Nephron (organoid): Measurements from ENCODE around the gene COL13A1.
A peak's percentile ranks its signal among the peaks of the same experiment; 100 is the strongest.

ENCODE experiments used
- H3K27ac Mint-ChIP-seq, 3 experiments: 2 replicates each; pipeline ENCODE4 v1.8.0; 2020; ENCODE audit warnings: mixed read lengths in 3 of 3, mild to moderate bottlenecking in 2 of 3, moderate library complexity in 1 of 3
- H3K27me3 Mint-ChIP-seq: 2 replicates; pipeline ENCODE4 v1.8.0; 2021; ENCODE audit warnings: low read depth, mild to moderate bottlenecking, moderate library complexity, mixed read lengths
- H3K36me3 Mint-ChIP-seq: 2 replicates; pipeline ENCODE4 v1.8.0; 2020; ENCODE audit warnings: low read depth, mixed read lengths
- H3K4me1 Mint-ChIP-seq: 2 replicates; pipeline ENCODE4 v1.8.0; 2020; ENCODE audit warnings: mixed read lengths
- H3K4me3 Mint-ChIP-seq, 3 experiments: 2 replicates each; pipeline ENCODE4 v1.8.0; 2020; ENCODE audit warnings: mild to moderate bottlenecking in 3 of 3, mixed read lengths in 3 of 3, moderate library complexity in 2 of 3
- H3K9me3 Mint-ChIP-seq: 2 replicates; pipeline ENCODE4 v1.8.0; 2020; ENCODE audit warnings: mixed read lengths
- TF ChIP-seq, protein P1 (sequence below), 3 experiments: fragments of 200-600 bp; sonication (generic); IDR thresholded peaks; one replicate each; pipeline ENCODE4 v1.5.0; 2021; ENCODE audit warnings: antibody characterized with exemption in 3 of 3; ENCODE audit not compliant: unreplicated experiment in 3 of 3

The COL13A1 gene

DNA sequence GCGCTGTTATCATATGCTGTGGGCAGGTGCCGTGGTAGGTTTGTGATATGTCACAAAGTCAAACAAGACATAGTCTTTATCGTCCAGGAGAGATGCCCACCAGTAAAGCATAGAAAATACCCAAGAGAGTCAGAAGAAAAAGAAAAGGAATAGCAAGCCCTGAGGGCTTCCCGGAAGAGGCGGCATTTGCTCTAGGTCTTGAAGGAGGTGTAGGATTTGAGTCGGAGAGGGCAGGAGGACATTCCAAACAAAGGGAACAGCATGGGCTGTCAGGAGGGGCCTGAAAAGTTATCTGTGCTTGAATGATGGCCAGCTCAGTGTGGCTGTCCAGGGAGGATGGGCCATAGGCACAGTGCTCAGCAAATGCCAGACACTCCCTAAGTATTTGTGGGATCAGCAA, 42.2 kb downstream of the COL13A1 start:
- H3K36me3 Mint-ChIP-seq = no peaks in the 10 kb centered on the region
- H3K4me3 Mint-ChIP-seq = no peak overlapping the region
- H3K27me3 Mint-ChIP-seq = peaks cover 8% of the 10 kb centered on the region
- H3K27ac Mint-ChIP-seq = no peak overlapping the region
- peaks cover 62% of the 10 kb centered on the region for H3K4me1 Mint-ChIP-seq
- H3K9me3 Mint-ChIP-seq = no peaks in the 10 kb centered on the region
- TF ChIP-seq, protein P1, sequence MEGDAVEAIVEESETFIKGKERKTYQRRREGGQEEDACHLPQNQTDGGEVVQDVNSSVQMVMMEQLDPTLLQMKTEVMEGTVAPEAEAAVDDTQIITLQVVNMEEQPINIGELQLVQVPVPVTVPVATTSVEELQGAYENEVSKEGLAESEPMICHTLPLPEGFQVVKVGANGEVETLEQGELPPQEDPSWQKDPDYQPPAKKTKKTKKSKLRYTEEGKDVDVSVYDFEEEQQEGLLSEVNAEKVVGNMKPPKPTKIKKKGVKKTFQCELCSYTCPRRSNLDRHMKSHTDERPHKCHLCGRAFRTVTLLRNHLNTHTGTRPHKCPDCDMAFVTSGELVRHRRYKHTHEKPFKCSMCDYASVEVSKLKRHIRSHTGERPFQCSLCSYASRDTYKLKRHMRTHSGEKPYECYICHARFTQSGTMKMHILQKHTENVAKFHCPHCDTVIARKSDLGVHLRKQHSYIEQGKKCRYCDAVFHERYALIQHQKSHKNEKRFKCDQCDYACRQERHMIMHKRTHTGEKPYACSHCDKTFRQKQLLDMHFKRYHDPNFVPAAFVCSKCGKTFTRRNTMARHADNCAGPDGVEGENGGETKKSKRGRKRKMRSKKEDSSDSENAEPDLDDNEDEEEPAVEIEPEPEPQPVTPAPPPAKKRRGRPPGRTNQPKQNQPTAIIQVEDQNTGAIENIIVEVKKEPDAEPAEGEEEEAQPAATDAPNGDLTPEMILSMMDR (IDR thresholded peaks at IDR 0.05; ENCODE audit: unreplicated experiment in 3 of 3) = no peak

DNA sequence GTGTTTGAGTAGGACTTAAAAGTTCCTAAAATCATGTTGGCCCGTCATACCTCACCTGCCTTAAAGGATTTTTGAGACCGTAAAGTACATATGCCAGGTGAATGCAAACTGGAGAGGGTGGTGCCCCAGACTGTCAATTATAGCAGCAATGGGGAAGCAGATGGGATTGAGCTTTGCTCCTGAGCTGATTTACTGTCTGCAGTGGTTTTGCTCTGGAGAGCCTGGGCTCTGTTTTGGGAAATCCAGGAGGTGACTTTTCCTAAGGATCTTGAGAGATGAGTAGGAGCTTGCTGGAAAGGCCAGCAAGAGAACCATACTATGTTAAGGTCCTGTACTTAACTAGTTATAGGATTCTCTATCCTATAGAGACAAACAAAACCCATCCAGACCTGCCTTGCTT, 43.0 kb downstream of the COL13A1 start:
- Mint-ChIP-seq H3K9me3 (no peaks in the 10 kb centered on the region), H3K4me3 (peak overlapping the region in 1 of 3 experiments; percentile 16), H3K36me3 (no peaks in the 10 kb centered on the region), H3K27ac (peak overlapping the region in 1 of 3 experiments; percentile 57), H3K4me1 (peaks cover 60% of the 10 kb centered on the region), H3K27me3 (peaks cover 8% of the 10 kb centered on the region)
- TF ChIP-seq, protein P1 (IDR thresholded peaks at IDR 0.05; ENCODE audit: unreplicated experiment in 3 of 3) = no peak

DNA sequence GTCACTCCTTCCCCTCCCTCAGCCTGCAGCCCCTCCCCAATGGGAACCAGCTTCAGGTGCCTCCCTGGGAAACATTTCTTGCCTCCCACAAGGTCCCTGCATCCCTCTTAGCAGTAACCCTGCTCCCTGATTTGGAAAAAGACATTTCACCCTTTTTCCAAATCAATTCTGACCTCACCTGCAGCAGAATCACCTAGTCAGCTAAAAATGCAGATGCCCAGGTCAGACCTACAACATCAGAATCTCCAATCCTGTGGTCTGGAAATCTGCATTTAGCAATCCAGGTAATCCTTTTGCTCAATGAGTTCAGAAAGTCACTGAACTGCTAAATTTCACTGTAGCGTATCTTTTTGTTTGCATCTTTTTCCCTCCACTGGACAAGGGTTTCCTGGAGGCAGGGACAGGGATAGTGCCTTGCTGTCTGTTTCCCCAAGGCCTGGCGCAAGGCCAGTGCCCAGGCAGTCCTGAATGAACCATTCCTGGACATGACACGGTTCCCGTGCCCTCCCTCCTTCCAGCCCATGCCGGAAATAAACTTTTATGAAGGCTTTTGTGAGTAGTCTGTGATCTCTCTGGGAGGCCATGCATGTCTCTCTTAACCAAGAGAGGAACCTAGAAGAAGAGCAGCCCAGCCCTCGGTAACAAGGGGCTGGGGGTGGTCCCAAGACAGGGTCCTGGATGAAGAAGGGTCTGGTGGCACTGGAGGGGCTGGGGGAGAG, 44.0 kb downstream of the COL13A1 start:
- Mint-ChIP-seq H3K4me3 (peak overlapping the region; percentile 25 to 64 (median 37)), H3K27me3 (peaks cover 13% of the 10 kb centered on the region), H3K4me1 (peaks cover 64% of the 10 kb centered on the region), H3K36me3 (no peaks in the 10 kb centered on the region), H3K9me3 (no peaks in the 10 kb centered on the region), H3K27ac (peak overlapping the region; percentile 79 to 89 (median 88))
- TF ChIP-seq, protein P1 (IDR thresholded peaks at IDR 0.05; ENCODE audit: unreplicated experiment in 3 of 3) = no peak

GRCh38 chr10:69846293-69846921, 44.7 kb downstream of the COL13A1 start:
- H3K4me1 Mint-ChIP-seq = peaks cover 68% of the 10 kb centered on the region
- no peaks in the 10 kb centered on the region for H3K9me3 Mint-ChIP-seq

DNA sequence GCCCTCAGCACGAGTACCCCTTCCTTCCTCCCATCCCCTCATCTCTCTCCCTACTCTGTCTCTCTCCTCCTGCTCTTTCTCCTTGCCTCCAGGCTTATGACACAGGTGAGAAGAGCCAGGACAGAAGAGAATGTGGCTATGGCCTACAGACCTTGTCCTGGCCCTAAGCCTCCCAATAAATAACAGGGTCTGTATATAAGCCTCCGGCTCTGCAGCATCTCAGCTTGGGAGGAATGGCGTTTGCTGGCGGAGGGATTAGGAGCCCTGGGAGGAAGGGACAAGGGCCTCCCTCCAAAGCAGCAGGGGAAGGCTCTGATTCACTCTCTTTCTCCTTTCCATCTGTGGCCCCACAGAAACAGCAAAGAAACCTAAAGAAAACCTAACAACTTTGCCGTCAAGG, 45.8 kb downstream of the COL13A1 start:
- Mint-ChIP-seq H3K36me3 (no peaks in the 10 kb centered on the region), H3K9me3 (no peaks in the 10 kb centered on the region), H3K4me3 (no peak overlapping the region), H3K27me3 (peaks cover 13% of the 10 kb centered on the region), H3K27ac (peak overlapping the region in 1 of 3 experiments; percentile 79), H3K4me1 (peaks cover 75% of the 10 kb centered on the region)
- TF ChIP-seq, protein P1 (IDR thresholded peaks at IDR 0.05; ENCODE audit: unreplicated experiment in 3 of 3) = no peak

More at GRCh38 chr10:69846293-69846921, 44.7 kb downstream of the COL13A1 start:
- Mint-ChIP-seq H3K4me3 (peak overlapping the region in 1 of 3 experiments; percentile 64), H3K36me3 (no peaks in the 10 kb centered on the region), H3K27me3 (peaks cover 13% of the 10 kb centered on the region), H3K27ac (peak overlapping the region; percentile 79 to 89 (median 88))
- TF ChIP-seq, protein P1 (IDR thresholded peaks at IDR 0.05; ENCODE audit: unreplicated experiment in 3 of 3) = no peak
